OCI-LY1 (cell line): ENCODE results near the gene STARD4.

Experiments
- H2AFZ ChIP-seq: fragments of 200-600 bp; sonication (generic), shearing (Covaris generic); 2 replicates; pipeline ENCODE4 v1.6.0; 2014; ENCODE audit warnings: antibody characterized with exemption, mild to moderate bottlenecking, low read length
- H3F3A ChIP-seq: fragments of 200-600 bp; sonication (generic), shearing (Covaris generic); 2 replicates; pipeline ENCODE4 v1.6.0; 2014; ENCODE audit warnings: mild to moderate bottlenecking, antibody characterized with exemption, low read length, moderate library complexity; ENCODE audit not compliant: insufficient read depth
- H3K27ac ChIP-seq: fragments of 200-600 bp; sonication (generic); 2 replicates; pipeline ENCODE4 v1.5.1; 2014; ENCODE audit warnings: low read length, mixed run types, mild to moderate bottlenecking, low read depth; ENCODE audit not compliant: poor library complexity, severe bottlenecking
- H3K27me3 ChIP-seq: fragments of 200-600 bp; sonication (generic); 2 replicates; pipeline ENCODE4 v1.6.0; 2014; ENCODE audit warnings: antibody characterized with exemption, mild to moderate bottlenecking, low read length, moderate library complexity; ENCODE audit not compliant: insufficient read depth
- H3K36me3 ChIP-seq: fragments of 200-600 bp; sonication (generic); 2 replicates; pipeline ENCODE4 v1.6.1; 2014; ENCODE audit warnings: mild to moderate bottlenecking, antibody characterized with exemption, low read length, moderate library complexity, mixed read lengths; ENCODE audit not compliant: insufficient read depth
- H3K4me1 ChIP-seq: fragments of 200-600 bp; sonication (generic); 2 replicates; pipeline ENCODE4 v1.5.1; 2014; ENCODE audit warnings: mild to moderate bottlenecking, low read length, moderate library complexity; ENCODE audit not compliant: insufficient read depth, severe bottlenecking
- H3K4me2 ChIP-seq: fragments of 200-600 bp; sonication (generic), shearing (Covaris generic); 2 replicates; pipeline ENCODE4 v1.6.1; 2014; ENCODE audit warnings: low read length
- H3K4me3 ChIP-seq: fragments of 200-600 bp; sonication (generic); 2 replicates; pipeline ENCODE4 v1.5.1; 2014; ENCODE audit warnings: low read length, low read depth, mild to moderate bottlenecking, mixed read lengths; ENCODE audit not compliant: poor library complexity, severe bottlenecking
- H3K79me2 ChIP-seq: fragments of 200-600 bp; shearing (Covaris generic); 2 replicates; pipeline ENCODE4 v1.6.1; 2016; ENCODE audit warnings: mixed run types, low read length, mixed read lengths; ENCODE audit not compliant: insufficient read depth
- H3K9ac ChIP-seq: fragments of 200-600 bp; sonication (generic), shearing (Covaris generic); 2 replicates; pipeline ENCODE4 v1.6.1; 2014; ENCODE audit warnings: mild to moderate bottlenecking, low read length, mixed read lengths
- H3K9me2 ChIP-seq: fragments of 200-600 bp; sonication (generic), shearing (Covaris generic); 2 replicates; pipeline ENCODE4 v1.6.1; 2014; ENCODE audit warnings: low read depth, mild to moderate bottlenecking, low read length, mixed read lengths
- H3K9me3 ChIP-seq: fragments of 200-600 bp; shearing (Covaris generic); 2 replicates; pipeline ENCODE4 v1.6.1; 2014; ENCODE audit warnings: low read length, mixed read lengths
- H4K20me1 ChIP-seq: fragments of 200-600 bp; sonication (generic), shearing (Covaris generic); 2 replicates; pipeline ENCODE4 v1.6.0; 2016; ENCODE audit warnings: mild to moderate bottlenecking, low read length; ENCODE audit not compliant: insufficient read depth
- CTCF ChIP-seq: fragments of 200-600 bp; sonication (generic), shearing (Covaris generic); IDR thresholded peaks from 2 replicates; pipeline ENCODE4 v1.5.1; 2017; ENCODE audit warnings: mild to moderate bottlenecking, antibody characterized with exemption, low read length, moderate library complexity, mixed read lengths
- EZH2 ChIP-seq: fragments of 200-600 bp; sonication (generic), shearing (Covaris generic); IDR thresholded peaks from 2 replicates; pipeline ENCODE4 v1.8.0; 2017; ENCODE audit warnings: borderline replicate concordance, mixed run types, mild to moderate bottlenecking, antibody characterized with exemption, low read length, moderate library complexity, mixed read lengths

Gene STARD4

GRCh38 chr5:111518777-111519176 is 6.4 kb upstream of the STARD4 start:
- TF ChIP-seq EZH2, result no peak
- no peak for TF ChIP-seq CTCF
- Histone ChIP-seq H3K9me3 (no peaks in the 10 kb centered on the region), H3K4me1 (no peaks in the 10 kb centered on the region), H3K27me3 (no peaks in the 10 kb centered on the region), H2AFZ (no peak overlapping the region), H3K4me2 (no peak overlapping the region), H3K36me3 (no peaks in the 10 kb centered on the region), H3K9ac (no peak overlapping the region), H3K27ac (no peak overlapping the region), H3K4me3 (no peak overlapping the region), H3K9me2 (no peaks in the 10 kb centered on the region), H3K79me2 (no peaks in the 10 kb centered on the region), H3F3A (no peaks in the 10 kb centered on the region), H4K20me1 (no peaks in the 10 kb centered on the region)

GRCh38 chr5:111517853-111518501 is 5.6 kb upstream of the STARD4 start:
- no peaks in the 10 kb centered on the region for H3K79me2 ChIP-seq
- no peak overlapping the region for H3K4me3 ChIP-seq
- no peak overlapping the region for H3K27ac ChIP-seq
- H3F3A ChIP-seq, result no peaks in the 10 kb centered on the region
- no peak for TF ChIP-seq CTCF
- TF ChIP-seq EZH2, result no peak
- no peaks in the 10 kb centered on the region for H3K36me3 ChIP-seq
- no peak overlapping the region for H3K4me2 ChIP-seq
- no peaks in the 10 kb centered on the region for H3K9me2 ChIP-seq
- peaks cover 4% of the 10 kb centered on the region for H3K4me1 ChIP-seq
- H4K20me1 ChIP-seq, result no peaks in the 10 kb centered on the region
- no peak overlapping the region for H2AFZ ChIP-seq
- no peaks in the 10 kb centered on the region for H3K27me3 ChIP-seq
- no peaks in the 10 kb centered on the region for H3K9me3 ChIP-seq
- no peak overlapping the region for H3K9ac ChIP-seq

- peaks cover 27% of the 10 kb centered on the region for H3K79me2 ChIP-seq
- H3K4me1 ChIP-seq, result peaks cover 32% of the 10 kb centered on the region
- H3K27ac ChIP-seq, result no peak overlapping the region
- H3K4me3 ChIP-seq, result no peak overlapping the region
- no peak overlapping the region for H3K9ac ChIP-seq
- H3F3A ChIP-seq, result no peaks in the 10 kb centered on the region
- H3K9me3 ChIP-seq, result no peaks in the 10 kb centered on the region
- H3K9me2 ChIP-seq, result no peaks in the 10 kb centered on the region
- H2AFZ ChIP-seq, result no peak overlapping the region
- H4K20me1 ChIP-seq, result peaks cover 2% of the 10 kb centered on the region; the same call in 1 of the 2 replicates
- no peak for TF ChIP-seq CTCF
- TF ChIP-seq EZH2, result no peak
- no peak overlapping the region for H3K4me2 ChIP-seq
- no peaks in the 10 kb centered on the region for H3K36me3 ChIP-seq
- H3K27me3 ChIP-seq, result no peaks in the 10 kb centered on the region
These were observed 1.8 kb upstream of the STARD4 start for GRCh38 chr5:111514087-111514486.
